Measurements from ENCODE around the gene ANTXRL. TPM values are rescaled to one million over a fixed set of nuclear protein-coding genes. Genes with fewer than 3 reads are reported as not detected.
"Not testable (repeated sequence)": the region's sequence is repeated elsewhere in the genome, so short reads cannot be mapped to it uniquely, and the experiment has no call there.

ANTXRL gene
- total and polyA plus RNA-seq, 2 experiments from 2014 or later: not detected

- no peak overlapping the region for H3K4me3 ChIP-seq
- TF ChIP-seq, protein P1, sequence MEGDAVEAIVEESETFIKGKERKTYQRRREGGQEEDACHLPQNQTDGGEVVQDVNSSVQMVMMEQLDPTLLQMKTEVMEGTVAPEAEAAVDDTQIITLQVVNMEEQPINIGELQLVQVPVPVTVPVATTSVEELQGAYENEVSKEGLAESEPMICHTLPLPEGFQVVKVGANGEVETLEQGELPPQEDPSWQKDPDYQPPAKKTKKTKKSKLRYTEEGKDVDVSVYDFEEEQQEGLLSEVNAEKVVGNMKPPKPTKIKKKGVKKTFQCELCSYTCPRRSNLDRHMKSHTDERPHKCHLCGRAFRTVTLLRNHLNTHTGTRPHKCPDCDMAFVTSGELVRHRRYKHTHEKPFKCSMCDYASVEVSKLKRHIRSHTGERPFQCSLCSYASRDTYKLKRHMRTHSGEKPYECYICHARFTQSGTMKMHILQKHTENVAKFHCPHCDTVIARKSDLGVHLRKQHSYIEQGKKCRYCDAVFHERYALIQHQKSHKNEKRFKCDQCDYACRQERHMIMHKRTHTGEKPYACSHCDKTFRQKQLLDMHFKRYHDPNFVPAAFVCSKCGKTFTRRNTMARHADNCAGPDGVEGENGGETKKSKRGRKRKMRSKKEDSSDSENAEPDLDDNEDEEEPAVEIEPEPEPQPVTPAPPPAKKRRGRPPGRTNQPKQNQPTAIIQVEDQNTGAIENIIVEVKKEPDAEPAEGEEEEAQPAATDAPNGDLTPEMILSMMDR (IDR thresholded peaks at IDR 0.05; ENCODE audit: low read depth, low read length): no peak
- H3K36me3 ChIP-seq: no peaks in the 10 kb centered on the region
- H3K4me1 ChIP-seq (ENCODE audit: low read depth): no peaks in the 10 kb centered on the region
- H3K9me3 ChIP-seq (ENCODE audit: low read depth): no peaks in the 10 kb centered on the region
- H3K27ac ChIP-seq: no peak overlapping the region
- no peaks in the 10 kb centered on the region for H3K27me3 ChIP-seq
- no peak for DNase-seq (ENCODE audit: low read depth in 1 of 2, low spot score in 1 of 2)
Observed at GRCh38 chr10:46293228-46293627, 6.4 kb downstream of the ANTXRL start.

- Histone ChIP-seq H3K4me1 (ENCODE audit: low read depth) (no peaks in the 10 kb centered on the region), H3K4me3 (no peak overlapping the region), H3K9me3 (ENCODE audit: low read depth) (no peaks in the 10 kb centered on the region), H3K36me3 (no peaks in the 10 kb centered on the region), H3K27ac (no peak overlapping the region), H3K27me3 (no peaks in the 10 kb centered on the region)
- TF ChIP-seq, protein P1 (IDR thresholded peaks at IDR 0.05; ENCODE audit: low read depth, low read length): peak; percentile 35
- peak in 1 of 2 donors; percentile 24 for DNase-seq (ENCODE audit: low read depth in 1 of 2, low spot score in 1 of 2)
Observed at GRCh38 chr10:46293832-46294640, 7.2 kb downstream of the ANTXRL start.

DNA sequence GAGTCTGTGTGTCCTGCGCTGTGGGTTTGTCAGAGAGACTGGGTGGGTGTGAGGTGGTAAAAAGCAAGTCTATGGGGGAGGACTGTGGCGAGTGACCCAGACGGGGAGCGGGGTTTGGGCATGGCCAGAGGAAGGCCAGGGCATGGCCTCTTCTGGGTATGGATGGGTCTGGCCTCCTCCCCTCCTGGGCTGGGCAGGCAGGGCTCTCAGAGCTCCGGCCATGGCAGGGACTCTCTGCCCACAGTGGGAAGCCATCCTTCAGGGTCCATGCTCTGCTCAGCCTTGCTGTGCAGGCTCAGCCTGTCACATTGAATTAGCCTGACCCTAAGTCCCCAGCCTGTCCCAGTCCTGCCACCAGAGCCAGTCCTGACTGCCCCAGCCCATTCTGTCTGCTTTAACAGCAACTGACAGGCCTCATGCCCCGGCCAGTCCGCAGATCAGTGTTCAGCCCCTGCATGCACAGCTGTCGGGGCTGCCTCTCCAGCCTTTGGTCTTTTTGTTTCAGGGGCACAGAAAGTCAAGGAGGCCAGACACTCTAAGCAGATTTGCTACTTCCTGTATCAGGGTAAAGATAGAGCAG lies 7.9 kb downstream of the ANTXRL start:
- H3K27me3 ChIP-seq: no peaks in the 10 kb centered on the region
- no peak for DNase-seq (ENCODE audit: low read depth in 1 of 2, low spot score in 1 of 2)
- H3K4me3 ChIP-seq: no peak overlapping the region
- no peaks in the 10 kb centered on the region for H3K36me3 ChIP-seq
- peaks cover 3% of the 10 kb centered on the region for H3K4me1 ChIP-seq (ENCODE audit: low read depth)
- no peaks in the 10 kb centered on the region for H3K9me3 ChIP-seq (ENCODE audit: low read depth)
- H3K27ac ChIP-seq: no peak overlapping the region
- TF ChIP-seq, protein P1 (IDR thresholded peaks at IDR 0.05; ENCODE audit: low read depth, low read length): no peak

DNA sequence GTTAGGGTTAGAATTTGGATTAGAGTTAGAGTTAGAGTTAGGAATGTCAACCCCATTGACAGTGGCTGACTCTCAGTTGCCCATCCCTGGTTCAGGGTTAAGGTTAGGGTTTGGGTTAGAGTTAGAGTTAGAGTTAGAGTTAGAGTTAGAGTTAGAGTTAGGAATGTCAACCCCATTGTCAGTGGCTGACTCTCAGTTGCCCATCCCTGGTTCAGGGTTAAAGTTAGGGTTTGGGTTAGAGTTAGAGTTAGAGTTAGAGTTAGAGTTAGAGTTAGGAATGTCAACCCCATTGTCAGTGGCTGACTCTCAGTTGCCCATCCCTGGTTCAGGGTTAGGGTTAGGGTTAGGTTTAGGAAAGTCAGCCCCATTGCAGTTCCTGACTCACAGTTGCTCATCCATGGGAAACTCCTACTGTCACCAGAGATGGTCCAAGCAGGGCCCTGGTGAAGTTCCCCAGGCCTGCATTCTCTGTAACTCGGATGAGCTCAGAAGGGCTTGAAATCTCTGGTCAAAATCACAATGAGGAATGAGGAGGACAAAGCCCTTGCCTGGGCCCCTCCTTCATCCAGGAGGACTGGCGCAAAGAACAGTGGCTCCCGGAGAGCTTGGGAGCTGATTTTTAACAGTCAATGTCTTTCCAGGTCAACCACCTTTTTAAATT lies 8.7 kb downstream of the ANTXRL start:
- H3K27me3 ChIP-seq; H3K4me3 ChIP-seq; H3K4me1 ChIP-seq (ENCODE audit: low read depth); H3K27ac ChIP-seq; H3K9me3 ChIP-seq (ENCODE audit: low read depth); DNase-seq (ENCODE audit: low read depth in 1 of 2, low spot score in 1 of 2); H3K36me3 ChIP-seq: not testable (repeated sequence)

GRCh38 chr10:46296086-46296485 lies 9.3 kb downstream of the ANTXRL start:
- not testable (repeated sequence) for H3K27me3 ChIP-seq; H3K4me1 ChIP-seq (ENCODE audit: low read depth); DNase-seq (ENCODE audit: low read depth in 1 of 2, low spot score in 1 of 2); H3K4me3 ChIP-seq; H3K27ac ChIP-seq; H3K9me3 ChIP-seq (ENCODE audit: low read depth); H3K36me3 ChIP-seq

- Histone ChIP-seq H3K4me1 (ENCODE audit: low read depth) (peaks cover 3% of the 10 kb centered on the region), H3K36me3 (no peaks in the 10 kb centered on the region), H3K9me3 (ENCODE audit: low read depth) (no peaks in the 10 kb centered on the region), H3K27me3 (no peaks in the 10 kb centered on the region), H3K4me3 (no peak overlapping the region), H3K27ac (no peak overlapping the region)
- TF ChIP-seq, protein P1 (IDR thresholded peaks at IDR 0.05; ENCODE audit: low read depth, low read length): no peak
- DNase-seq (ENCODE audit: low read depth in 1 of 2, low spot score in 1 of 2): no peak
Observed at GRCh38 chr10:46296641-46297141, 9.9 kb downstream of the ANTXRL start.
